Keratinocyte (primary cell): ENCODE data around the gene SMARCC1. TPM values are rescaled to one million over a fixed set of nuclear protein-coding genes. Genes with fewer than 3 reads are reported as not detected.

Experiments used
- DNase-seq: peaks from one replicate; pipeline ENCODE4 v3.0.0-alpha.2; 2011; ENCODE audit warnings: low read depth, missing footprints, low spot score
- FAIRE-seq: peaks from 2 replicates; lab custom pipeline; 2011; peaks lifted over from hg19 to GRCh38; lab: Jason Lieb, UNC
- H2AFZ ChIP-seq: 2 replicates; pipeline ENCODE4 v1.6.0; 2012; ENCODE audit warnings: low read length, control low read depth, inconsistent platforms; ENCODE audit not compliant: control insufficient read depth
- H3K27ac ChIP-seq: 2 replicates; pipeline ENCODE4 v1.5.1; 2011; ENCODE audit warnings: low read length; ENCODE audit not compliant: control insufficient read depth, insufficient read depth
- H3K27me3 ChIP-seq: 3 replicates; pipeline ENCODE4 v1.6.0; 2011; ENCODE audit warnings: low read length; ENCODE audit not compliant: control insufficient read depth, insufficient read depth; ENCODE audit errors: extremely low read depth
- H3K36me3 ChIP-seq, 2 experiments: 2 replicates in 1 of 2; 3 replicates in 1 of 2; pipeline ENCODE4 v1.5.1; 2011; ENCODE audit warnings: low read length in 2 of 2, mild to moderate bottlenecking in 1 of 2; ENCODE audit not compliant: control insufficient read depth in 2 of 2, insufficient read depth in 2 of 2; ENCODE audit errors: extremely low read depth in 1 of 2
- H3K4me1 ChIP-seq: 3 replicates; pipeline ENCODE4 v1.5.1; 2011; ENCODE audit warnings: low read length; ENCODE audit not compliant: control insufficient read depth, insufficient read depth; ENCODE audit errors: extremely low read depth
- H3K4me2 ChIP-seq: 3 replicates; pipeline ENCODE4 v1.6.0; 2011; ENCODE audit warnings: low read depth, low read length; ENCODE audit not compliant: control insufficient read depth, insufficient read depth; ENCODE audit errors: extremely low read depth
- H3K4me3 ChIP-seq, 3 experiments: fragments of 200-600 bp in 1 of 3; sonication (generic) in 1 of 3; 2 replicates in 2 of 3; 3 replicates in 1 of 3; pipeline ENCODE4 v1.5.1; 2011 to 2016; ENCODE audit warnings: low read length in 3 of 3, mild to moderate bottlenecking in 3 of 3, control low read depth in 2 of 3, inconsistent platforms in 1 of 3, low read depth in 1 of 3, mixed read lengths in 1 of 3, mixed run types in 1 of 3, moderate library complexity in 1 of 3; ENCODE audit not compliant: control insufficient read depth in 2 of 3, insufficient read depth in 2 of 3; ENCODE audit errors: extremely low read depth in 1 of 3
- H3K79me2 ChIP-seq: 2 replicates; pipeline ENCODE4 v1.6.0; 2012; ENCODE audit warnings: low read length; ENCODE audit not compliant: control insufficient read depth, insufficient read depth
- H3K9ac ChIP-seq: 3 replicates; pipeline ENCODE4 v1.6.0; 2011; ENCODE audit warnings: low read length; ENCODE audit not compliant: control insufficient read depth, insufficient read depth; ENCODE audit errors: extremely low read depth
- H3K9me1 ChIP-seq: 3 replicates; pipeline ENCODE4 v1.6.0; 2011; ENCODE audit warnings: low read length; ENCODE audit not compliant: control insufficient read depth, insufficient read depth; ENCODE audit errors: extremely low read depth
- H3K9me3 ChIP-seq: 2 replicates; pipeline ENCODE4 v1.5.1; 2012; ENCODE audit warnings: low read depth, low read length; ENCODE audit not compliant: control insufficient read depth
- H4K20me1 ChIP-seq: 3 replicates; pipeline ENCODE4 v1.6.0; 2011; ENCODE audit warnings: low read length; ENCODE audit not compliant: control insufficient read depth, insufficient read depth; ENCODE audit errors: extremely low read depth
- CTCF ChIP-seq, 3 experiments: IDR thresholded peaks in 1 of 3; conservative IDR thresholded peaks in 1 of 3; optimal IDR thresholded peaks in 1 of 3; 2 replicates in 2 of 3; 3 replicates in 1 of 3; pipeline versions ENCODE3 to v1.5.1; 2011; ENCODE audit warnings: low read length in 3 of 3, mild to moderate bottlenecking in 3 of 3, moderate library complexity in 2 of 3, control low read depth in 1 of 3, inconsistent platforms in 1 of 3; ENCODE audit not compliant: insufficient read depth in 2 of 3; ENCODE audit errors: extremely low read depth in 1 of 3
- EZH2 ChIP-seq: IDR thresholded peaks from one replicate; pipeline ENCODE4 v1.6.1; 2012; ENCODE audit warnings: inconsistent platforms, mild to moderate bottlenecking, low read length, moderate library complexity
- dilution Hi-C: fragments of 300-500 bp; cut with MboI; formaldehyde crosslinking; loops from one replicate; pipeline ENCODE4 v1.7.0; 2020; ENCODE audit warnings: low sequenced_read_pairs; ENCODE audit not compliant: extremely low pct_ligation_motif_present
- polyA plus RNA-seq, 5 experiments: library from polyadenylated mRNA; depleted of rRNA in 3 of 5; stranded (reverse) in 3 of 5; stranded (forward) in 1 of 5; unstranded in 1 of 5; fragments of >200 nt; gene quantifications; 1 replicate in 1 of 5; 2 replicates in 3 of 5; 3 replicates in 1 of 5; pipeline versions ENCODE4 v1.2.1 to v1.2.3, GENCODE V29; 2011 to 2012; ENCODE audit warnings: missing spikeins in 2 of 5, low read depth in 1 of 5, low replicate concordance in 1 of 5

SMARCC1 gene
- polyA plus RNA-seq, 1 donor (not counting 4 experiments of a cell fraction or from before 2014, with no cell fraction given): 39.7 TPM

GRCh38 chr3:47556351-47556750 is 225.3 kb downstream of the SMARCC1 start:
- H4K20me1 ChIP-seq: no peaks in the 10 kb centered on the region
- no peak for FAIRE-seq
- peaks cover 2% of the 10 kb centered on the region for H3K9me3 ChIP-seq
- dilution Hi-C loops: no loop called here
- no peaks in the 10 kb centered on the region for H3K27me3 ChIP-seq
- DNase-seq: no peak
- no peaks in the 10 kb centered on the region for H3K36me3 ChIP-seq
- H3K9ac ChIP-seq: no peak overlapping the region
- no peak overlapping the region for H3K4me3 ChIP-seq
- no peaks in the 10 kb centered on the region for H3K79me2 ChIP-seq
- no peak overlapping the region for H3K27ac ChIP-seq
- H3K4me1 ChIP-seq: no peaks in the 10 kb centered on the region
- H3K9me1 ChIP-seq: no peaks in the 10 kb centered on the region
- TF ChIP-seq EZH2 (no peak), CTCF (optimal IDR thresholded peaks at IDR 0.05 in 1 of 3, IDR thresholded peaks at IDR 0.05 in 1 of 3, conservative IDR thresholded peaks at IDR 0.05 in 1 of 3; ENCODE audit: extremely low read depth in 1 of 3, insufficient read depth in 2 of 3, low read length in 3 of 3) (no peak)
- H2AFZ ChIP-seq: no peak overlapping the region
- H3K4me2 ChIP-seq: no peak overlapping the region

- dilution Hi-C loops: no loop called here
- Histone ChIP-seq H3K27ac (no peak overlapping the region), H3K4me2 (no peak overlapping the region), H2AFZ (no peak overlapping the region), H3K27me3 (no peaks in the 10 kb centered on the region), H4K20me1 (no peaks in the 10 kb centered on the region), H3K9ac (no peak overlapping the region), H3K9me3 (peaks cover 2% of the 10 kb centered on the region), H3K79me2 (no peaks in the 10 kb centered on the region), H3K4me1 (no peaks in the 10 kb centered on the region), H3K36me3 (no peaks in the 10 kb centered on the region), H3K4me3 (no peak overlapping the region), H3K9me1 (no peaks in the 10 kb centered on the region)
- no peak for TF ChIP-seq EZH2
- TF ChIP-seq CTCF (optimal IDR thresholded peaks at IDR 0.05 in 1 of 3, IDR thresholded peaks at IDR 0.05 in 1 of 3, conservative IDR thresholded peaks at IDR 0.05 in 1 of 3; ENCODE audit: extremely low read depth in 1 of 3, insufficient read depth in 2 of 3, low read length in 3 of 3): no peak
- no peak for DNase-seq
- FAIRE-seq: no peak
Measured at GRCh38 chr3:47554335-47554734, 227.4 kb downstream of the SMARCC1 start.
